ENCODE measurements around the gene BMPR1A.

- TF ChIP-seq EP300 (IDR thresholded peaks at IDR 0.05; ENCODE audit: low read depth) (no peak), CTCF (IDR thresholded peaks at IDR 0.05) (no peak), POLR2AphosphoS5 (IDR thresholded peaks at IDR 0.05) (no peak), POLR2A (IDR thresholded peaks at IDR 0.05) (no peak)
Measured at GRCh38 chr10:86878983-86879713, 122.7 kb downstream of the BMPR1A start.
